Measurements from ENCODE around the gene CDH23.

The CDH23 gene

DNA sequence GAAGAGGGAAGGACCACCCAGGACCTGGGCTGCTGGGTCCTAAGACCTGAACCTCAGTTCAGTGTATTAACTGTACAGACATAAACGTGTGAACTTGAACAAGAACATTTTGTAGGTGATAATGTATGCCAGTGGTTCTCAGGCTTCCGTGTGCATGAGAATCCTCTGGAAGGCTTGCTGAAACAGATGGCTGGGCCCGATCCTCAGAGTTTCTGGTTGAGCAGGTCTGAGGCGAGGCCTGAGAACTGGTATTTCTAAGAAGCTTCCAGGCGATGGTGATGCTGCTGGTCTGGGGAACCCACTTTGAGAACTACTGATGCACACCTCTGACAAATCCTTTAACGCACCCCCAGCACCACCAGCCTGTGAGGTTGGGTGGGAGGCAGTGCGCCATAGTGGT, 70.4 kb downstream of the CDH23 start:
- no peak for DNase-seq (ENCODE audit: low spot score)

DNA sequence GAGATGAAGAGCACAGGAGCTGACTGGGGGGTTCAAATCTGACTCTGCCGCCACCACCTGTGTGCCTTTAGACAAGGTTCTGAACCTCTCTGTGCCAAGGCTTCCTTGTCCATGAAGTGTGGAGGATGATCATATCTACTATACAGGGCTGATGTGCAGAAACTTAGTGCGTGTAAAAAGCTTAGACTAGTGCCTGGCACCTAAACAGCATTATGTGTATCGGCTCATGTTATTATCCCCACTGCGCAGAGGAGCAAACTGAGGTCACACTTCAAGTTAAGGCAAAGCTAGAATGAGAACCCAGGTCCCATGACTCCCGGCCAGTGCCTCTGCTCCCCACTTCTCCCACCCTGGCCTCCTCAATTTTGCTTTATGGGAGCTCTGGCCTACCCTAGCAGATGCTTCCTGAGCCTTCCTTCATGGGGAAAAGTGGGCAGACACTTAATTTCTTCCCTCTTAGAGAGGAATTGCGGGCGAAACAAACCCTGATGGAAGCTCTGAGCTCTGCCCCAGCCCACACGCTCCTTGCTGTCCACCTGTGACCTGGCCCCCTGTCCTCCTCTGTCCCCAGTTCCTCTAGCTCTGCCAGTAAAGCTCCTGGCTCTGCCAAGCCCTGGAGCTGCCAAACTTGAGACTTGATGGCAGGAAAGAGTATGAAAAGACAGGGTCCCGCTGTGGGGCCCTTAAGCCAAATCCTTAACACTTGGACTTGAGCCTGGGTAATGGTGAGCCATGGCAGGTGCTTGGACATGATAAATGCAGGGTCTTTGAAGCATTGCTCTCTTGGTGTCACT, 71.0 kb downstream of the CDH23 start:
- DNase-seq (ENCODE audit: low spot score) = no peak

DNA sequence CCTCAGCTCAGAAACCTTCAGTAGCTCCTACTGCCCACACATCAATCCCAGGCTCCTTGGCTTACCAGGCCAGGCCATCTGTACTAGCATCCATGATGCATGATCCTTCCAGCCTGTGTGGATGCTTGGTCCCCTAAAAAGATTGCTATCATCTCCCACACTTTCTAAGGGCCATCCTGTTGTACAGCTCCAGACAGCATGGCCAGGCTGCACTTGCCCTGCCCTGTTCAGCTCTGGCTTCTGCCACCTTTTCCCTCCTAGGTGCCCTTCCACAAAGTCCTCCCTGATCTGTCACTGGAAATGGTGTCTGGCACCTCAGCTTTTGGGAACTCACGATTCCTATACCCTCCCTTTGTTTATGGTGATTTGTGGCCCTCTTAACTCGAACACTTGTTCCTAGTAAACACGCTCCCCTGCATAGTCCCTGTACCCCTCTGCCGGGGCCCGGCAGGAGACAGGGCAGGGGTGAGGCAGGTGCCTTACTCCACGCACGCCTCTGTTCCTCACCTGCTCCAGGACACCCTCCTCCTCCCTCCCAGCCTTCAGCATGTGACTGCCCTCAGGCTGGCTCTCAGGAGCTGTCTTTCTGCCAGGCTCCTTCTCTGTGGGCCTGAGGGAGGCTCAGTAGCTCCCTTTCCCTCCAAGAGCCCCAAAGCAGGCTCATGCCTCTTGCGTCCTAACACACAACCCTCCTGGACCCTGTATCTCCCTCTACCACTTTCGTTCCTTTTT, 71.8 kb downstream of the CDH23 start:
- DNase-seq (ENCODE audit: low spot score) = no peak

DNA sequence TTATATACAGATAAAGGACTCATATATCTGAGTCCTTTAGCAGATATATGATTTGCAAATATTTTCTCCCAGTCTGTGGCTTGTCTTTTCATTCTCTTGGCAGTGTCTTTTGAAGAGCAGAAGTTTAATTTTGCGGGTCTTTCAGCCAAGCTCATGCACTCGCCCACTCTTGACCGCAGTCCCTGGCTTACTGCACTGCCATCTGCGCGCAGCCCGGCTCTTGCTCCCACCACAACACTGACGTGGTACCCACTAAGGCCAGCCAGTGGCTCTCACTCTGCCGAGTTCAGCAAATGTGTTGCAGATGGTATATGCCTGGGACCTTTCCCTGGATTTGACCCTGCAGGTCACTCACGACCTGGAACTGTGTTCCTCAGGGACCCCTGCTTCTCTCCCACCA, 74.3 kb downstream of the CDH23 start:
- DNase-seq (ENCODE audit: low spot score) = no peak

DNA sequence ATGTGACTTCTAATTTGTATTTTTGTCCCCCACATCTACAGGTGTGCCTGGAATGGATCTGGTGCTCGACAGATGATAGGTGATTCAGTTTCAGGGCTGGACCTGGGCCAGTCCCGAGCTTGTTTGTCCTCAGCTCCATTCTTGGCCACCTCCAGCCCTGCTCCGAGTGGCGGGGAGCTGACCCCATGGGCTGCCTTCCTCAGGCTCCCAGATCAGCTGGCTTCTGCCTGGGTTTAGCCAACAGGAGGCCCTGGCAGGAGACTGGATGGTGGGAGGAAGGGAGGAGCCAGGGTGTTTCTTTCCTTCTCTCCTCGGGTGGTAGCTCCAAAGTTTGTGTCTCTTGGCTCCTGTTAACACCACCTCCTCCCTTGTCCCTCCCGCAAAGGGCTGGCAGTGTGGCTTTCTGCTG, 75.2 kb downstream of the CDH23 start:
- no peak for DNase-seq (ENCODE audit: low spot score)

DNA sequence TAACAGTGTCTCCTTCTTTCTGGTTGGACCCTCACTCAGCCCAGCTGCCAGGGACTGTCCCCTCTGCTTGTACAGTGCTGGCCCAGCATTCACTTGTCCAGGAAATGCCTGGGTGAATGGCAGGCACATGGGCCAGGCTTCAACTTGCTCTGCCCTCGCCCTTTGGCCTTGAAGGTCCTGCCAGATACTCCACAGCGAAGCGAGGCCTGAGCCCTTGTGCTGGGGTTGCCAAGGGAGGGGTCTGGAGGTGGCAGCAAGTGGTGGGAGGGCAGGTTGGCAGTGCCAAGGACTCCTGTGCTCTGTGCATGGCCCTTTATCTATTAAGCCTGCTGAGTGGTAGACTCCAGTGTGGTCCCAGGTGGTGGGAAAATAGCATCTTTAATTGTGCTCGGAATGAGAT, 75.7 kb downstream of the CDH23 start:
- no peak for DNase-seq (ENCODE audit: low spot score)

DNA sequence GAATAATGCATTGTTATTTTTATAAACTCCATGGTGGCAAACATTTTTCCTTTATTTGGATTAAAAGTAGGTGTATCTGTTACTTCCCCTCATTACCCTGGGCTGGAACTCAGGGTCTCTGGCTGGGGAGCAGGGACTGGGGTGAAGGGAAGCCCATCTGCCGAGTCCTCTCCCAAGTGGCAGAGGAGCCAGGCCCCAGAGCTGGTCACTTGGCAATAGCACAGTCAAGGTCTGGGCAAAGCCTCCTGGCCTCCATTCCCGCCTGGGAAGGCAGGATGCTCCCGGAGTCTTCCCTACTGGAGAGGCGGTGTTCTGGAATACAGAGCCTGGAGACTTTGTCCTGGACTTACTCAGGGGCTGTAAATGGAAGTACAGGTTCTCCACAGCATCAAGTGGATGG, 76.2 kb downstream of the CDH23 start:
- DNase-seq (ENCODE audit: low spot score) = no peak

DNA sequence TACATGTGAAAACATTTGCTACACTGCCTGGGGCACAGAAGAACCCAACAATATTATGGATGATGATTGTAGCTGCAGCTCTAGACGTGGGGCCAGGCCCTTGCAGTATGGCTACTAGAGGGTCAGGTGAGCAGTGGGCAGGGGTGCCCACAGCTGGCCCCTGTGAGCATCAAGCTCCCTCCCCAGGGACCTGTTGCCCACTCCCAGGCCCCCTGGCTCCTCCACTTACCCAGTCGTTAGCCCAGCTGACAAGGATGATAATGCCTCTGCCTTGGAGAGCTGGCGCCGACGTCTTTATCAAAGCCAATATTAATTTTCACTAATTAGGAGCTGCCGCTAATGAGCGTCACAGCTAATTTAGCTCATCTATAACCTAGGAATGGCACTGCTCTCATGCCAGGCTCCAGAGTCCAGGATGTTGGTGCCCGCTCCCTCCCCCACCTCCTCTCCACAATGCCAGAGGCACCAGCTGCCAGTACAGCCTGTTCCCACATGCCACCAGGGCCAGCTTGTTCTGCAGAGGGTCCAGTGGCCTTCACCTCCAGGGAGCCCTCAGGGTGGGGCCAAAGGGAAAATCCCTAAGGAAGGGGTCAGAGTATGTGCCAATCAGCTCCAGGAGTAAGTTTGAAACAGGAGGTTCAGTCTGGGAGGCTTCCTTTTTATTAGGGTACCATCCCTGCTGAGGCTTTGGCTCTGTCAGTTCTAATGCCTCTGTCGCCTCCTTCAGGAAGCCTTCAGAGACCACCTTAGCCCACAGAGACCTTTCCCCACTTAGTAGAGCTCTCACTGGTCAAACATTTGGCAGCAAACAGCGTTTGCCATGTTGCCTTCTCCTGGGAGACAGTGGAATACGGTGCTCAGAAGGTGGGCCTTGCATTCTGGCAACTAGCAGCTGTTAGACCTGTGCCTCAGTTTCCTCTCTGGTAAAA, 77.2 kb downstream of the CDH23 start:
- DNase-seq (ENCODE audit: low spot score) = no peak

DNA sequence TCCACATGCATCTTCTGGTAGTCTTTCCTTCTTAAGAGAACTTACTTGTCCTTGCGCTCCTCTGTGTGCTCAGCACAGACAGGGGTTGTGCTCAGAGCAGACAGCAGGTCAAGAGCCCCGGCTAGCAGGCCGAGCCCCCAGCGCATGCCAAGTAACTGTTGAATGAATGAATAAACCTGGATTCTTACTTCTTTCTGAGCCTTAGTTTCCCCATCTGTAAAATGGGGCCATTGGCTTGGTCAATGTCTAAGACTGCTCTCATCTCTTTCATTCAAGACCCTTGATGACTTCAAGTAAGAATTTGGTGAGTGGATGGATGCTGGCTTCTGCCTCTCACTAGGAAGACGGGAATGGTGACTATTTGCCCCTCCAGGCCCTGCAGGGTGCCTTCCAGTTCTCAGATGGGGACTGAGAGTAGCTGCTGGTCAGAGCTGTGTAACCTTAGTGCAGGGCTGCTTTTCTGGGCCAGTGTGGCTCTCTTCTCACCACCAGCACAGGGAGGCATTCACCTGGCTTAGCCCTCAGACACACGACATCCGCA, 78.1 kb downstream of the CDH23 start:
- no peak for DNase-seq (ENCODE audit: low spot score)

DNA sequence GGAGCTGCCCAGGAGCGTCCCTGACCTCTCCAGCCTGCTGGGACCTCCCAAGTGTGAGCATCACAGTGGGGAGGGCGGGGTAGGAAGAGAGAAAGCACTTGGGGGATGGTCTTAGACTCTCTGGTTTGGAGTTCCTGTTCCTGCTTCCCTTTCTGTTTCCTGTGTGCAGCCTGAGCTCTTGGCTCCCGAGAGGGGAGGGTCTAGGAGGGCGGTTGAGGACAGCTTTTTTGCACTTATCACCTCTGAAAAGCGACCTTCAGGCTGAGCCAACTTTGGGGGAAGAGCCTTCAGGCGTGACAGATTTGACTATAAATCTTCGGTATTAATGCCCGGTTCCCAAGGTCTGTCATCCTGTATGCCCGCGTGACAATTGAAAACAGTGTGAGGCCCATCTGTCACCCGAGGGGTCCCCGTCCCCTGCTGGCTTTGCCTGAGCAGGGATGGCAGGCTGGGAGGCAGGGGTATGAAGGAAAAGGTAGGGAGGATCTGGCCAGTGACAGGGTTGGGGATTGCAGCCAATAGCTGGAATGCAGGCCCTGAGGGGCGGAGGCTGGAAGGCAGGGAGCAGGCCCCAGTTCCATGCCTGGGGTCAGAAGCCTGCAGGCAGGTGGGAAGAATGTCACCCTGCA, 78.6 kb downstream of the CDH23 start:
- no peak for DNase-seq (ENCODE audit: low spot score)

DNA sequence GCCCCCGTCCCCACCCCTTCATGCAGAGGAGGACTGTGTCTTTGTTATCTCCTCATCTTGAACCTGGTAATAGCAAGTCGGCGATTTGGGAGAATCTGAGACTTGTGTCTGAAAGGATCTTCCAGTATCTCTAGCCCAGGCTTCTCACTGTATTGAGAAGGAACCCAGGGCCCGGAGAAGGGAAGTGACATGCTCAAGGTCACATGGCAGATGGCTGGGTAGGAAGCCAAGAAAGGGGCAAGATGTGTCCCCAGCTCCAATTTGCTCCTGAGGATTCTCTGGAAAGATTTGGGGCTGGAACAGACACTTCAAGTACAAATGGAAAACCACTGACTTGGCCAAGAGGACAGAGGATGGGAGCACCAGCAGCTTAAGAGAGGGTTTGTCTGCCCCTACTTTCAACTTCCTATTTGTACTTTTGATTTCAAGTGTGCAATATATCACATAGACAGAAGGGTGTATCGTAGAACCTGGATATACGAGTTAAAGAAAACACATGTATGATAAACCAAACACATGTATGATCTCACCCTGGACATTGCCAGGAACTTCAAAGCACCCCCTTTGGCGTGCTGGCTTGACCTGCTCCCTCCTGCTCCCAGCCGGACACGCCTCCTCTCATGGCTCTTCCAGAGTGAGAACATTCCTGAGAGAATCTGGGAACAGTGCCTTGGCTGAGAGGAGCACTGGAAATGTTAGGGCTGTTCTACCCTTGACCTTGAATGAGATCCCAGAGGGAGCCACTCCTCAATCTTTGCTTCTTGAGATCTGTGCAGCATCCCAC, 79.7 kb downstream of the CDH23 start:
- DNase-seq (ENCODE audit: low spot score) = no peak

DNA sequence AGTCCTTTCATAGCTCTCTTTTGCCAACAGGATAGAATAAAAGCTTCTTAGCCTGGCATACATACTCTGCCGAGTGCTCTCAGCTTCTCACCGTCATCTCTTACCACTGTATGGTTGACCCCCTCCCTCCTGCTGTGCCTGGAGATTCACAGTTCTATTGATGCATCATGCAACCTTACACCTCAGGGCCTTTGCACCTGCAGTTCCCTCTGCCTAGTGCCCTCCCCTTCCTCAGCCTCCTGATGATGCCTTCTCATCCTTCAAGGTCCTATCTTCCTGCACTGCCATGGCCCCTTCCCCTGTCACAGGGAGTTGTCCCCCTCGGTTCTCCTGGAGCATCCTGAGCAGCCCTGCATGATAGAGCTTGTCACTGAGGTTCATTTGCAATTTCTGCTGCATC, 81.5 kb downstream of the CDH23 start:
- no peak for DNase-seq (ENCODE audit: low spot score)

DNA sequence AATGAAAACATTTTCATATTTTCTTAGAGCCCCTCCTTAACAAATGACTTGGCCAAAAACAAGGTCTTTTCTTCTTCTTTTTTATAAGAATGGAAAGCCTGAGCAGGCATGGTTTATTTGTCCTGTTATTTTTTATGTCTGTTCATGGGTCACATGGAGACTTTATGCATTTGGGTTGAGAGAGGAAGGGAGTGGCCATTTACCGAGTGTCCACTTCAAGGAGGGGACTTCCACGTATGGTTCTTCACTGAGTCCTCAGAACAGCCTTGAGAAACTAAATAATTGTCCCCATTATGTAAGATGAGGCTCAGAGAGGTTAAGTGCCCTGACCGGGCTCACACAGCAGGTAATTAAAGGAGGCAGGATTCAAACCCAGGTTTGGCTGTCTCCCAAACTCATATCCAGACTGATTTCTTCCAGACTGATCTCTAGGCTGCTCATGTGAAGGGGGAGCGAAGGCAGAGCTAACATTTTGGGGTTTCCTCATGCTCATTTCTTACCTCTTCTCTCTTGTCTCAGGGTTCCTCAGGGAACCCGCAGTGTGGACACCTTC, 82.2 kb downstream of the CDH23 start:
- DNase-seq (ENCODE audit: low spot score) = no peak

DNA sequence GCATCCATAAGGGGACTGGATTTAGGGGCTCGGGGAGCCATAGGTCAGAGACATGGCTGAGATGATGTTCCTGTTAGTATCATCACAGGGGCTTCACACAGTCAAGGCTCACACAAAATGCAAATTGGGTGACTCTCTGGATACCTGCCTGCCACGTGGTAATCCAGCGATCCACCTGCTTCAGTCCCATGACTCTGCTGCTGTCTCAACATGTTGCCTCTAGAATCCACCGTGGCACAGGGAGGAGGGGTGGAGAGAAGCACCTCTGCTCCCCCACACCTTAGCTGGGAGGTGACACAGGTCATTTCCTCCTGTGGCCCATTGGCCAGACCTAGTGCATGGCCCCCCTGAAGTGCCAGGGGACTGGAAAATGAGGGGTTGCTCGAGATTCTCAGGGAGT, 83.1 kb downstream of the CDH23 start:
- DNase-seq (ENCODE audit: low spot score) = no peak

DNA sequence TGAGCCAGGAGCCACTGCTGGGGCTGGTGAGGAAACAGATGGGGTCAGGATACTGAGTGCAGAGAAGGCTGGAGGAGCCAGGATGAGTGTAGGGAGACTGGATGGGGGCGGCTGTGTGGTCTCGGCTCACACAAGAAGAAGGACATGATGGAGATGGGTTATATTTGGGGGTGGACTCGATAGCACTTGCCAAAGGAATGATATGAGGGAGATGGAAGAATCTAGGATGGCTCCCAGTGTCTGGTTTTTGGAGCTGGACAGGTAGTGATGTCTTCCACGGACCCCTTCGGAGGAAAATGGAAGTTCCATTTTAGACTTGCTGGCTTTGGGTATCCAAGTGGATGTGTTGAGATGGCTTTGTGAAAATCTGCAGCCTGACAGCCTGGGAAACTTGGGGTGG, 83.9 kb downstream of the CDH23 start:
- DNase-seq (ENCODE audit: low spot score) = no peak

DNA sequence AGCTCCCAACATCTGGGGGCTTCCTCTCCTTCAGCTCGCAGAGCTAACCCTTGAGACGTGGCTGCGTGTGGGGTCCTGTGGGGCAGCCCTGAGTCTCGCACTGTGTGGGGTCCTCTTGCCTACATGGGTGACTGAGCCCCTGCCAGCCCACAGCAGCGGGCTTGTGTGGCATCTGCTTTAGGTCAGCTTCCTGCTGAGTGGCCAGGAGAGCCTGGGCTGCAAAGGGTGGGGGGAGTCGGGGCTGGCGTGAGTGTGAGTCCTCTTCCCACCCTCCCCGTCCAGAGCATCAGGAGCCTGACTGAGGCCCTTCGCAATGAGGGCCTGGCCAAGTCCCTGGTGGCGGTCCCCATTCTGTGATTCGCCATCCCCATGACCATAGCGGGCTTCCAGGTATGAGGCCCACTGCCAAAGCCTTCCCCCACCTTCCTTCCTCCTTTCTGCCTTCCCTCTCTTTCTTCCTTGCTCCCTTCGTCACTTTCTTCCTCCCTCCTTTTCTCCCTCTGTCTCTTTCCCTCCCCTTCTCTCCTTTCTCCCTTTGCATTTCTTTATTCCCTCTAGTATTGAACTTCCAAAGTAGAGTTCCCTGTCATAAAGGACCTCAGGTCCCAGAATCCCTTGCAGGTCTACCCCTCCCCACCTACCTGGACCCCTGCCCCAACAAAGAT, 85.2 kb downstream of the CDH23 start:
- no peak for DNase-seq (ENCODE audit: low spot score)

DNA sequence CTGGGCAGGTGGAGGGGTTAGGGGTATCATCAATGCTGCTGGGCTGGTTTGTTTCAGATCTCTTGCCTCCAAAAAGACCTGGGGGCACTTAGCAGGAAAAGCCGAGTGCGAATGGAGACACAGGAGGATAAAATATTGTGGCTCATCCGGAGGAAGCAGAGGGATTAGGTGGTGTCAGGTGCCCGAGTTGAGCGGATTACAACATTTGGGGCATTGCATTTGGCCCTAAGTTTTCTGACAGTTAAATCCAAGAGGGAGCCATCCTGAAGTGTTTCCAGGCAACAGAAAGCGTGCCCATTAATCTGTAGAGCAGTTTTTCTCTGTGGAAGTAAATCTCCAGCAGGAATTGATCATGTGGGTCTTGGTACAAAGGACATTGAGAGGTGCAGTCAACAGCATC, 85.9 kb downstream of the CDH23 start:
- DNase-seq (ENCODE audit: low spot score) = no peak

DNA sequence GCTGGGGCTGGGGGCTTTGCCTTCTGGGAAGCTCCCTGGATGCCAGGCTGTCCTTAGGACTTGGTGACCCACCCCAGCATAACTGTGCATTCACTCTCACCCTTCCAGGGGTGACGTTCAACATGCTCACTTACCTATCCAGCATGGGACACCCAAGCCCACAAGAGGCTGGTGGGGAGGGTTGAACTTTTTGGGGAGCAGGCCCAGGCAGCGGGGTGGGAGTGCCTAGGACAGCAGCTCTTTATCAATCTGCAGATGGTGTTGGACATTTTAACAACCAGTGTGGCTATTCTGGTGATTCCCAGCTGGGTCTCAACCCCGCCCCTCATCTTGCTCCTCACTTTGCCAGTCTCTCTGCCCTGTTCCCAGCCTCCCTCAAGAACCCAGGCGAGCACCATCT, 86.4 kb downstream of the CDH23 start:
- DNase-seq (ENCODE audit: low spot score) = no peak

DNA sequence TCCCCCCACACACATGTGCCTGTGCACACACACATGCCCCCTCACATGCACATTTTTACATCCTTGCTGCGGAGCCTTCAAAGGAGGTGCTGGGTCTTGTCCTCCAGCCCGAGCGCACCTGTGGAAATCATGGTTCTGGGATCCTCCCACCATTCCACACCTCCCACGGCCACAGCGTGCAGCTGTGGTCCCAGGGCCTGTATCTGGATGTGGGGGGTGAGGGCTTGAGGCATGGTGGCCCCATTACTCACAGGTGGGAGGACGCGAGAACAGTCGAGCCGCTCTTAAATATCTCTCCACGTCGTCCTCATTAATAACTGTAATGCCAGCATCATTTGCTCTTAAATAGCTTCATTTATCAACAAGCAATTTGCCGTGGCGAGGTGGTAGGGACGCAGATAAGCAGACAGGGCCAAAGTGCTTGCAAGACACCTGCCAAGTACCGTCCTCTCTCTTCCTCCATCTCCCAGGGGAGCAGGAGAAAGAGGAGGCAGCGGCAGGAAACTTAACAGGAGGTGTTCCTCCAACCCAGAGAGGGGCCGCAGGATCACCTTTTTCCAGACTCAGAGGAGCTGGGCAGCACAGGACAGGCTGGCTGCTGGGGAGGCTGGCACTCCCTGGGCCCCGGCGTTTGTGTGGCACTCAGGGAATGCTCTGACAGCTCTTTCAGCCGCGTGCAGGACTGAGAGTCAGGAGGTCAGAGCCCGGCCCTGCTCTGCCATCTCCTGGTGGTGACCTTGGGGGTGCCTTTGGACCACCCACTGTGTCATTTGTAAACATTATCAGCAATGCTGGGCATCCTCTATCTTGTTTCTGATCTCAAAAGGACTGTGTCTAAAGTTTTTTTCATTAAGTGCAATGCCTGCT, 87.4 kb downstream of the CDH23 start:
- DNase-seq (ENCODE audit: low spot score) = no peak

Data from hematopoietic multipotent progenitor cell treated with erythropoietin and hydrocortisone succinate and interleukin-3 and kit ligand, for 15 days (in vitro differentiated cells).